OCI-LY3 (cell line): ENCODE results near the gene ABCB9.

Source experiments
- H2AFZ ChIP-seq: fragments of 200-600, 300-600 bp; shearing (Covaris generic); 2 replicates; pipeline ENCODE4 v1.6.0; 2014; ENCODE audit warnings: antibody characterized with exemption, low read depth, low read length
- H3K27ac ChIP-seq: fragments of 200-600, 300-600 bp; sonication (generic); 2 replicates; pipeline ENCODE4 v1.5.1; 2014; ENCODE audit warnings: mild to moderate bottlenecking, low read length, moderate library complexity, mixed read lengths
- H3K27me3 ChIP-seq: fragments of 200-600, 300-600 bp; sonication (generic); 2 replicates; pipeline ENCODE4 v1.6.1; 2014; ENCODE audit warnings: low read depth, low read length, mixed read lengths
- H3K36me3 ChIP-seq: fragments of 200-600, 300-600 bp; sonication (generic); replicated peaks from 2 replicates; pipeline ENCODE3; 2014; ENCODE audit warnings: low read depth, low read length, mixed read lengths
- H3K4me1 ChIP-seq: fragments of 300-600, 200-600 bp; sonication (generic); 2 replicates; pipeline ENCODE4 v1.6.1; 2014; ENCODE audit warnings: low read length, mixed read lengths
- H3K4me2 ChIP-seq: fragments of 200-600, 300-600 bp; sonication (generic); 2 replicates; pipeline ENCODE4 v1.6.1; 2014; ENCODE audit warnings: low read length, mixed read lengths
- H3K4me3 ChIP-seq: fragments of 300-600, 200-600 bp; sonication (generic); 2 replicates; pipeline ENCODE4 v1.5.1; 2014; ENCODE audit warnings: antibody characterized with exemption, mild to moderate bottlenecking, low read length, moderate library complexity
- H3K79me2 ChIP-seq: fragments of 300-600, 200-600 bp; shearing (Covaris generic); 2 replicates; pipeline ENCODE4 v1.6.1; 2014; ENCODE audit warnings: mild to moderate bottlenecking, low read length, mixed read lengths
- H3K9ac ChIP-seq: fragments of 300-600, 200-600 bp; shearing (Covaris generic); 2 replicates; pipeline ENCODE4 v1.6.0; 2014; ENCODE audit warnings: mild to moderate bottlenecking, low read length, moderate library complexity
- H3K9me3 ChIP-seq: fragments of 200-600, 300-600 bp; shearing (Covaris generic); 2 replicates; pipeline ENCODE4 v1.6.1; 2014; ENCODE audit warnings: low read length, mixed read lengths; ENCODE audit not compliant: insufficient read depth
- H4K20me1 ChIP-seq: fragments of 200-600, 300-600 bp; sonication (generic); 2 replicates; pipeline ENCODE4 v1.6.1; 2016; ENCODE audit warnings: low read length, mixed read lengths; ENCODE audit not compliant: insufficient read depth
- EZH2phosphoT487 ChIP-seq: fragments of 200-600 bp; shearing (Covaris generic); IDR thresholded peaks from 2 replicates; pipeline ENCODE4 v1.6.1; 2018; ENCODE audit warnings: antibody characterized with exemption, mixed run types, low read depth
- TF ChIP-seq, protein P1 (sequence below): fragments of 200-600, 300-600 bp; sonication (generic); IDR thresholded peaks from 2 replicates; pipeline ENCODE4 v1.5.1; 2014; ENCODE audit warnings: antibody characterized with exemption, low read length, low read depth

The ABCB9 gene

DNA sequence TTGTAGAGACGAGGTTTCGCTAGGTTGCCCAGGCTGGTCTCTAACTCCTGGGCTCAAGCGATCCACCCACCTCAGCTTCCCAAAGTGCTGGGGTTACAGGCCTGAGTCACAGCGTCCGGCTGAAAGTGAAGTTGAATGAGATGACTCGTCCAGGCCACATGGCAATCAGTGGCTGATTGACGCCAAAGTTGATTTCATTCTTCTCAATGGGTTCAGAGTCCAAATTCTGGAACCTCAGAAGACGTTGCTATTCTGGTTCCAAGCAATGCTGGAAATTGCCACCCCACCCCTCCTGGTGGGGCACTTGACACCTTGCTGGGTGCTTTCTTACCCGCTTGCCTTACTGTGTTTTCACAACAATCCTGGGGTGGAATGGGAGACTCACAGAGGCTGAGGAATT lies 14.9 kb downstream of the ABCB9 start:
- Histone ChIP-seq H3K4me2 (no peak overlapping the region), H3K4me1 (peaks cover 12% of the 10 kb centered on the region; the same call in 1 of the 2 replicates)

DNA sequence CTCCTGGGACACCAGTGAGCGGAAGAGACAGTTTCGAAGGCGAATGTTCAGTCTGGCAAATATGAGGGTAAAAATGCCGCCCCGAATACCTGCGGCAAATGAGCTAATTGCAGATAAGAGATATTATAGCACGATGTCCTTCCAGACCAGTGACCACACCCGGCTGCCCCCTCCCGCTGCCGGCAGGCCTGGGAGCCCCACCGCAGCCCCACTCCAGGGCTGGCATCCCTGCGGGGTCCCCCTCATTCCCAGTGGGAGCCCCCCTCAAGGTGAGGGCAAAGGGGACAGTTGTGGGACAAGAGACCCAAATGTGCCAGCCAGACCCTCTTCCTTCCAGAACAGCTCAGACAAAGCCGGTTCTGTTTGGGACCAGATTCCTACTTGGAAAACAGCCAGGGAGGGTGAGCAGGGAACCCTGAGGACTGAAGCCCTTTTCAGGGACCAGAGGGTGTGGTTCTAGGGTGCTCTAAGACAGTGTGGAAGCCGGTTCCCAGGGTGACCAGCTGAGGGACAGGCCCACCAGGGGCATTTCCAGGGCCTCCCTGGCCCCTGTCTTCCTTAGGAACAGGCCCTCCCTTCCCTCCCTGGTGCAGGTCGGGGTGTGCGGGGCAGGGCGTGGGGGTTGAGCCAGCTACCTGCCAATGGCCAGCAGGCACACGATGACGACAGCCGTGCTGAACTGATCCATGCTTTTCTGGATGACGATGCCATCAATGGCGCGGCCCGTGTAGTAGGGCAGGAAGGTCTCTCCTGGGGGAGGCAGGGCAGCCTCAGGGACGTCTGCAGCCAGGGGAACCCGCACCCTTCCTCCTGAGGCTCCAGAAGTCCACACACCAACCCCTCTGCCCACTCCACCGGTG lies 16.2 kb downstream of the ABCB9 start:
- H3K36me3 ChIP-seq = no peaks in the 10 kb centered on the region
- H3K27me3 ChIP-seq = peaks cover 11% of the 10 kb centered on the region; the same call in 1 of the 2 replicates
- no peak for TF ChIP-seq EZH2phosphoT487
- TF ChIP-seq, protein P1, sequence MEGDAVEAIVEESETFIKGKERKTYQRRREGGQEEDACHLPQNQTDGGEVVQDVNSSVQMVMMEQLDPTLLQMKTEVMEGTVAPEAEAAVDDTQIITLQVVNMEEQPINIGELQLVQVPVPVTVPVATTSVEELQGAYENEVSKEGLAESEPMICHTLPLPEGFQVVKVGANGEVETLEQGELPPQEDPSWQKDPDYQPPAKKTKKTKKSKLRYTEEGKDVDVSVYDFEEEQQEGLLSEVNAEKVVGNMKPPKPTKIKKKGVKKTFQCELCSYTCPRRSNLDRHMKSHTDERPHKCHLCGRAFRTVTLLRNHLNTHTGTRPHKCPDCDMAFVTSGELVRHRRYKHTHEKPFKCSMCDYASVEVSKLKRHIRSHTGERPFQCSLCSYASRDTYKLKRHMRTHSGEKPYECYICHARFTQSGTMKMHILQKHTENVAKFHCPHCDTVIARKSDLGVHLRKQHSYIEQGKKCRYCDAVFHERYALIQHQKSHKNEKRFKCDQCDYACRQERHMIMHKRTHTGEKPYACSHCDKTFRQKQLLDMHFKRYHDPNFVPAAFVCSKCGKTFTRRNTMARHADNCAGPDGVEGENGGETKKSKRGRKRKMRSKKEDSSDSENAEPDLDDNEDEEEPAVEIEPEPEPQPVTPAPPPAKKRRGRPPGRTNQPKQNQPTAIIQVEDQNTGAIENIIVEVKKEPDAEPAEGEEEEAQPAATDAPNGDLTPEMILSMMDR = no peak
- H3K9me3 ChIP-seq = no peaks in the 10 kb centered on the region
- no peak overlapping the region for H3K9ac ChIP-seq
- H2AFZ ChIP-seq = no peak overlapping the region
- H3K4me3 ChIP-seq = no peak overlapping the region
- no peak overlapping the region for H3K27ac ChIP-seq
- H4K20me1 ChIP-seq = no peaks in the 10 kb centered on the region
- no peak overlapping the region for H3K4me2 ChIP-seq
- H3K79me2 ChIP-seq = no peaks in the 10 kb centered on the region
- peaks cover 12% of the 10 kb centered on the region; the same call in 1 of the 2 replicates for H3K4me1 ChIP-seq

More for the DNA sequence above, 14.9 kb downstream of the ABCB9 start:
- no peak overlapping the region for H3K9ac ChIP-seq
- no peaks in the 10 kb centered on the region for H4K20me1 ChIP-seq
- no peaks in the 10 kb centered on the region for H3K9me3 ChIP-seq
- H3K27me3 ChIP-seq = peaks cover 6% of the 10 kb centered on the region; the same call in 1 of the 2 replicates
- H3K4me3 ChIP-seq = no peak overlapping the region
- TF ChIP-seq, protein P1 = no peak
- TF ChIP-seq EZH2phosphoT487 = no peak
- H3K36me3 ChIP-seq = no peaks in the 10 kb centered on the region
- H3K27ac ChIP-seq = no peak overlapping the region
- H2AFZ ChIP-seq = no peak overlapping the region
- H3K79me2 ChIP-seq = no peaks in the 10 kb centered on the region

DNA sequence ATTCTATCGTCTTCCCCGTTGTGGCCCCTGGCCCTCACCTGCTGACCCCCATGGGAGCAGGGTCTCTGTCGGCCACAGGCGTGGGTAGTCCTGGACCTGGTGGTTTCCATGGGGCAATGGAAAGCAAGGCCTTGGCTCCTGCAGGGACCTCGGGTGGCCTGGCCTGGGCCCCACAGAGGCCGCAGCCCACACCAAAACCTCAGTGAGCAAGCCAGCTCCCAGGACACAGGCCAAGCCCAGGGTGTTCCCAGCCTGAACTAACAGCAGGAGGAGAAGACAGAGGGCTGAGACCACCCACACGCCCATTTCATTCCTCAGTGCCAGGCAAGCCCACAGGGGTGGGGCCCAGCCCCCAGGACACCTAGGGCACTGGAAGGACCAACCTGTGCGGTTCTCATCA lies 16.9 kb downstream of the ABCB9 start:
- H3K4me1 ChIP-seq = peaks cover 12% of the 10 kb centered on the region; the same call in 1 of the 2 replicates
- no peaks in the 10 kb centered on the region for H3K9me3 ChIP-seq
- no peak overlapping the region for H3K27ac ChIP-seq

DNA sequence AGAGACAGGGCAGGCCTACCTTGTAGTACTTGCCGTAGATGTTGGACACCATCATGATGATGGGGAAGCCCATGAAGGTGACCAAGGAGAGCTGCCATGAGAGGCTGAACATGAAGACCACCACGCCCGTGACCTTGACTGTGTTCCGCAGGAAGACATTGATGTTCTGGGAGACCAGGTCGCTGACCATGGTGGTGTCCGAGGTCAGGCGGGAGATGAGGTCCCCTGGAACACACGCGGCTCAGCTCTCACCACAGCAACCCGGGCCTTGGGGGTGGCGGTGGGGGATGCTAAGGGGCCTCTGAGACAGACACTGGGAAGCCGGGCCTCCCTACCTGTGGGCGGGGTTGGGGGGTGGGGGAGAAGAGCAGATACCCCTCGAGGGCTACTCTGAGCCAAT lies 17.7 kb downstream of the ABCB9 start:
- H3K27me3 ChIP-seq = peaks cover 6% of the 10 kb centered on the region; the same call in 1 of the 2 replicates
- no peak overlapping the region for H2AFZ ChIP-seq
- H3K36me3 ChIP-seq = no peaks in the 10 kb centered on the region
- H3K4me2 ChIP-seq = no peak overlapping the region
- H3K9ac ChIP-seq = no peak overlapping the region
- peaks cover 12% of the 10 kb centered on the region; the same call in 1 of the 2 replicates for H3K4me1 ChIP-seq
- H4K20me1 ChIP-seq = no peaks in the 10 kb centered on the region
- no peak overlapping the region for H3K27ac ChIP-seq
- H3K9me3 ChIP-seq = no peaks in the 10 kb centered on the region
- no peaks in the 10 kb centered on the region for H3K79me2 ChIP-seq
- H3K4me3 ChIP-seq = no peak overlapping the region
- TF ChIP-seq EZH2phosphoT487 = no peak
- TF ChIP-seq, protein P1 = no peak

More for the DNA sequence above, 16.9 kb downstream of the ABCB9 start:
- TF ChIP-seq, protein P1 = no peak
- TF ChIP-seq EZH2phosphoT487 = no peak
- Histone ChIP-seq H3K9ac (no peak overlapping the region), H3K79me2 (no peaks in the 10 kb centered on the region), H4K20me1 (no peaks in the 10 kb centered on the region), H3K4me3 (no peak overlapping the region), H3K27me3 (peaks cover 6% of the 10 kb centered on the region; the same call in 1 of the 2 replicates), H3K4me2 (no peak overlapping the region), H3K36me3 (no peaks in the 10 kb centered on the region), H2AFZ (no peak overlapping the region)
